Measurements from ENCODE around the gene RAI1. TPM values are rescaled to one million over a fixed set of nuclear protein-coding genes. Genes with fewer than 3 reads are reported as not detected.

Gene RAI1
- total and polyA plus RNA-seq, 10 of the 15 experiments (the other 5 are each of a cell fraction or from before 2014, with no cell fraction given) = 0.66 to 37.7 (median 6.0) TPM

- Histone ChIP-seq H3K79me2 (ENCODE audit: control insufficient read depth, insufficient read depth, low read length) (no peaks in the 10 kb centered on the region; the same call in 1 of the 2 replicates), H3K36me3 (ENCODE audit: control insufficient read depth in 2 of 2, insufficient read depth in 2 of 2, low read length in 1 of 2) (no peaks in the 10 kb centered on the region), H3K27me3 (replicated peaks in 1 of 2; ENCODE audit: control insufficient read depth in 2 of 2, insufficient read depth in 2 of 2, low read length in 1 of 2) (no peaks in the 10 kb centered on the region), H4K20me1 (ENCODE audit: control insufficient read depth, insufficient read depth) (no peaks in the 10 kb centered on the region), H3K4me1 (ENCODE audit: control insufficient read depth, insufficient read depth, low read length) (peaks cover 33% of the 10 kb centered on the region), H3K27ac (ENCODE audit: control insufficient read depth, insufficient read depth) (no peak overlapping the region), H3K4me2 (ENCODE audit: control insufficient read depth, insufficient read depth) (no peak overlapping the region), H3K9me3 (replicated peaks; ENCODE audit: control insufficient read depth, insufficient read depth, low read length) (no peaks in the 10 kb centered on the region), H3K9ac (ENCODE audit: control insufficient read depth, insufficient read depth, low read length) (no peak overlapping the region), H2AFZ (ENCODE audit: control insufficient read depth, low read depth, low read length) (no peak overlapping the region), H3K4me3 (no peak overlapping the region)
- WGBS (ENCODE audit: insufficient coverage, insufficient replicate concordance, low lambda C conversion rate, missing lambda C conversion rate) = 88% methylated on average over 16 of the region's 16 CpGs
- BruUV-seq (replicated peaks) = no TSS peak
- no peak for ATAC-seq
- ChIA-PET CTCF (interaction anchor here (1.4 kb wide), 1 partner anchor 29 kb away, joined by 3 read pairs; no protein-coding TSS in a partner anchor), SMC1A (ENCODE audit: uncharacterized antibody, unreplicated experiment) (interaction anchor here (1.0 to 1.6 kb wide), 2 partner anchors 9 to 14 kb away, joined by 4 to 5 read pairs; partner anchors contain the start of gene SREBF1), POLR2A (interaction anchor here (0.5 to 10.9 kb wide), 4 partner anchors 9 to 202 kb away, joined by 3 to 163 read pairs (median 3); partner anchors contain the start of gene SREBF1), RAD21 (ENCODE audit: unreplicated experiment) (interaction anchor here (1.0 to 1.7 kb wide), 2 partner anchors 9 kb away, joined by 3 to 6 read pairs; partner anchors contain the start of gene SREBF1)
- TF ChIP-seq TCF3 (IDR thresholded peaks at IDR 0.05; ENCODE audit: borderline replicate concordance, insufficient read depth, low read depth, low read length) (no peak), WRNIP1 (IDR thresholded peaks at IDR 0.05; ENCODE audit: borderline replicate concordance, low read depth, low read length) (no peak), MEF2B (IDR thresholded peaks at IDR 0.05; ENCODE audit: partially characterized antibody, poor library complexity, severe bottlenecking) (no peak), BCL3 (IDR thresholded peaks at IDR 0.05; ENCODE audit: borderline replicate concordance, insufficient read depth, low read depth, low read length, poor library complexity, severe bottlenecking) (no peak), ESRRA (IDR thresholded peaks at IDR 0.05; ENCODE audit: low read length) (no peak), KAT2A (conservative IDR thresholded peaks at IDR 0.05; ENCODE audit: control insufficient read depth, low read depth, low read length) (no peak), MYB (IDR thresholded peaks at IDR 0.05; ENCODE audit: borderline replicate concordance, low read depth, low read length) (no peak), ZNF217 (IDR thresholded peaks at IDR 0.05) (no peak), BHLHE40 (IDR thresholded peaks at IDR 0.05; ENCODE audit: borderline replicate concordance in 1 of 2, low read depth in 2 of 2, low read length in 1 of 2) (no peak), YY1 (IDR thresholded peaks at IDR 0.05; ENCODE audit: low read depth, low read length) (no peak), ATF7 (IDR thresholded peaks at IDR 0.05; ENCODE audit: low read depth) (no peak), BRCA1 (IDR thresholded peaks at IDR 0.05; ENCODE audit: low read depth, low read length) (no peak), POLR2A (IDR thresholded peaks at IDR 0.05; ENCODE audit: low read depth, low read length) (no peak), CHD2 (IDR thresholded peaks at IDR 0.05; ENCODE audit: borderline replicate concordance, low read depth, low read length) (no peak), ATF3 (IDR thresholded peaks at IDR 0.05; ENCODE audit: borderline replicate concordance, extremely low read depth, low read depth, low read length) (no peak), IKZF1 (conservative IDR thresholded peaks at IDR 0.05) (no peak), PKNOX1 (IDR thresholded peaks at IDR 0.05) (no peak), STAT1 (conservative IDR thresholded peaks at IDR 0.05) (no peak)
- TF ChIP-seq, protein P1, sequence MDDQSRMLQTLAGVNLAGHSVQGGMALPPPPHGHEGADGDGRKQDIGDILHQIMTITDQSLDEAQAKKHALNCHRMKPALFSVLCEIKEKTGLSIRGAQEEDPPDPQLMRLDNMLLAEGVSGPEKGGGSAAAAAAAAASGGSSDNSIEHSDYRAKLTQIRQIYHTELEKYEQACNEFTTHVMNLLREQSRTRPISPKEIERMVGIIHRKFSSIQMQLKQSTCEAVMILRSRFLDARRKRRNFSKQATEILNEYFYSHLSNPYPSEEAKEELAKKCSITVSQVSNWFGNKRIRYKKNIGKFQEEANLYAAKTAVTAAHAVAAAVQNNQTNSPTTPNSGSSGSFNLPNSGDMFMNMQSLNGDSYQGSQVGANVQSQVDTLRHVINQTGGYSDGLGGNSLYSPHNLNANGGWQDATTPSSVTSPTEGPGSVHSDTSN (IDR thresholded peaks at IDR 0.05; ENCODE audit: insufficient replicate concordance, low read depth, low read length) = no peak
- in situ Hi-C loops (cut with MboI) (no loop called here), intact Hi-C loops (cut with micrococcal nuclease; ENCODE audit: unreplicated experiment) (no loop called here)
- FAIRE-seq = no peak
- no peak for DNase-seq (ENCODE audit: low read depth, low spot score)
Observed at GRCh38 chr17:17826942-17827785, 145.9 kb downstream of the RAI1 start.
